SK-N-MC (cell line): Measurements from ENCODE around the gene MRS2.

Source experiments
- DNase-seq: peaks from one replicate; pipeline ENCODE4 v3.0.0-alpha.2; 2011; ENCODE audit warnings: low read depth, low spot score
- H3K27ac ChIP-seq: fragments of 200-600 bp; sonication (generic); 2 replicates; pipeline ENCODE4 v1.5.1; 2016; ENCODE audit warnings: mixed run types
- H3K36me3 ChIP-seq: fragments of 200-600 bp; sonication (generic); 2 replicates; pipeline ENCODE4 v1.6.1; 2017; ENCODE audit warnings: antibody characterized with exemption, low read length, mixed read lengths; ENCODE audit not compliant: insufficient read depth
- H3K4me3 ChIP-seq: fragments of 200-600 bp; sonication (generic); 2 replicates; pipeline ENCODE4 v1.5.1; 2016
- H3K9ac ChIP-seq: fragments of 200-600 bp; sonication (generic); 2 replicates; pipeline ENCODE4 v1.8.0; 2017; ENCODE audit warnings: mixed run types, mixed read lengths; ENCODE audit not compliant: insufficient read length
- H3K9me3 ChIP-seq: fragments of 200-600 bp; sonication (generic); 2 replicates; pipeline ENCODE4 v1.6.1; 2017; ENCODE audit warnings: low read depth, mild to moderate bottlenecking, antibody characterized with exemption, low read length, moderate library complexity, mixed read lengths
- EZH2 ChIP-seq: fragments of 200-600 bp; sonication (generic); IDR thresholded peaks from one replicate; pipeline ENCODE4 v1.6.1; 2017; ENCODE audit warnings: antibody characterized with exemption
- FOXP2 ChIP-seq: optimal IDR thresholded peaks from 2 replicates; pipeline ENCODE3; 2011; ENCODE audit warnings: mild to moderate bottlenecking, moderate library complexity; ENCODE audit not compliant: insufficient read depth; ENCODE audit errors: extremely low read length, control extremely low read depth
- POLR2AphosphoS5 ChIP-seq: IDR thresholded peaks from 2 replicates; pipeline ENCODE4 v1.6.1; 2012; ENCODE audit warnings: mild to moderate bottlenecking, low read depth, low read length, borderline replicate concordance

The MRS2 gene

DNA sequence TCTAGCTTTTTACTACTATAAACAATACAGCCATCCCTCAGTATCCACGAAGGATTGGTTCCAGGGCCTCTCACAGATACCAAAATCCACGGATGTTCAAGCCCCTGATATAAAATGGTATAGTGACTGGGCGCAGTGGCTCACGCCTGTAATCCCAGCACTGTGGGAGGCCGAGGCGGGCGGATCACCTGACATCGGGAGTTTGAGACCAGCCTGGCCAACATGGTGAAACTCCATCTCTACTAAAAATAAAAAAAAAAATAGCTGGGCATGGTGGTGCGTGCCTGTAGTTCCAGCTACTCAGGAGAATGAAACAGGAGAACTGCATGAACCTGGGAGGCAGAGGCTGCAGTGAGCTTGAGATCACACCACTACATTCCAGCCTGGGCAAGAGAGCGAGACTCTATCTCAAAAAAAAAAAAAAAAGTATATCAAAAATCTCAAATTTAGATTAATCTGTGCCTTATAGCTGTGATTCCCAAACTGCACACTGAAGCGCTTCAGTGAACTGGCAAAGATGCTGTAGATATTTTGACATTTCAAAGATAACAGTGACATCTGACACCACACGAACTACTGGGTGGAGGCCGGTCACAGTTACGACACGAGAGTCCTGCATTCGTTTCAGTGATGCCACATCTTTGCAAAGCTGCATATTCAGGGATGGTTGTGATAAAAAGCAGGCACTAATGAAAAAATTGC, 38.3 kb downstream of the MRS2 start:
- H3K4me3 ChIP-seq = no peak overlapping the region
- H3K27ac ChIP-seq = no peak overlapping the region
- H3K36me3 ChIP-seq = no peaks in the 10 kb centered on the region
- TF ChIP-seq POLR2AphosphoS5 (no peak), FOXP2 (no peak), EZH2 (no peak)
- DNase-seq = no peak
- H3K9me3 ChIP-seq = no peaks in the 10 kb centered on the region
- H3K9ac ChIP-seq = no peak overlapping the region

DNA sequence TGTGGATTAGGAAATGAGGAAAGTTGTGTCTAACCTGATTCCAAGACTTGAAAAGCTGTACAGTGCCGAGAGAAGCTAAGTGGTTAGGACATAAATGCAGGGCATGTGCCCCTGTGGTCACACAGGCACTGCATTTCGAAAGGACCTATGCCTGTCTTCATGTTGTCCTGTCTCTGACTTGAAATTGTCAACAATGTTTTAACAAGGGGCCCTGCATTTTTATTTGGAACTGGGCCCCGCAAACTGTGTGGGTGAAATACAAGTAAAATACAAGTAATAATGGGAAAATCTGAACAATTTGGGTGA, 38.8 kb downstream of the MRS2 start:
- no peak for DNase-seq
- Histone ChIP-seq H3K4me3 (no peak overlapping the region), H3K36me3 (no peaks in the 10 kb centered on the region), H3K9me3 (no peaks in the 10 kb centered on the region), H3K27ac (no peak overlapping the region), H3K9ac (no peak overlapping the region)
- no peak for TF ChIP-seq POLR2AphosphoS5
- no peak for TF ChIP-seq FOXP2
- TF ChIP-seq EZH2 = no peak

DNA sequence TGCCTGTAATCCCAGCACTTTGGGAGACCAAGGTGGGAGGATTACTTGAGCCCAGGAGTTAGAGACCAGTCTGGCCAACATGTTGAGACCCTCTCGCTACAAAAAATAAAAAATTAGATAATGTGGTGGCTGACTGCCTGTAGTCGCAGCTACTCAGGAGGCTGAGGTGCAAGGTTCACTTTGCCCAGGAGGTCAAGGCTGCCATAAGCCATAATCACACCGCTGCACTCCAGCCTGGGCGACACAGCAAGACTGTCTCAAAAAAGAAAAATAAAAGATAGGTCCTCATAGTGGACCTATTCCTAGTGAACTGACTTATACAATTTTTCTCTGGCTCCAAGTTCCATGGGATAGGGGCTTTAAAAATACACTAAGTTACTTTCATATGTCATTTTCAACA, 41.9 kb downstream of the MRS2 start:
- DNase-seq = no peak
- no peak overlapping the region for H3K9ac ChIP-seq
- no peak for TF ChIP-seq EZH2
- TF ChIP-seq FOXP2 = no peak
- TF ChIP-seq POLR2AphosphoS5 = no peak
- H3K4me3 ChIP-seq = no peak overlapping the region
- H3K27ac ChIP-seq = no peak overlapping the region
- no peaks in the 10 kb centered on the region for H3K9me3 ChIP-seq
- no peaks in the 10 kb centered on the region for H3K36me3 ChIP-seq

DNA sequence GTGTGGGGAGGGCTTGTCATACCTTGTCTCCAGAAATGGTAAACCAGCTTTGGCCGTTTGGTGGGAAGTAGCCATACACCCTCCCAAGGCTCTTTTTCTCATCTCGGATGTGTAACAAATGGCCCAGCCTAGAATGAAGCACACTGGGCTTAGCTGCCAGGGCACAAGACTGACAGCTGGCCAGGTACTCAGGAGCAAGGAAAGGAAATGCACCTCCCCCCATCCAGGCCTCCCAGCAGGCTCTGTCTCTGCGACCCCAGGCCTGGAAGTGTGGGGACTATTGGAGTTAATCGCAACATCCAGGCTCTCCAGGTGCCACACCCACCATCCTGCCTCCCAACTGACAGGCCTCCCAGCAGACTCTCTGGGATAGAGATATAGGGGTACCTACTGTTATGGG, 43.0 kb downstream of the MRS2 start:
- no peaks in the 10 kb centered on the region for H3K36me3 ChIP-seq
- no peak for DNase-seq
- H3K9me3 ChIP-seq = no peaks in the 10 kb centered on the region
- H3K9ac ChIP-seq = no peak overlapping the region
- no peak overlapping the region for H3K4me3 ChIP-seq
- TF ChIP-seq FOXP2 = no peak
- H3K27ac ChIP-seq = no peak overlapping the region

DNA sequence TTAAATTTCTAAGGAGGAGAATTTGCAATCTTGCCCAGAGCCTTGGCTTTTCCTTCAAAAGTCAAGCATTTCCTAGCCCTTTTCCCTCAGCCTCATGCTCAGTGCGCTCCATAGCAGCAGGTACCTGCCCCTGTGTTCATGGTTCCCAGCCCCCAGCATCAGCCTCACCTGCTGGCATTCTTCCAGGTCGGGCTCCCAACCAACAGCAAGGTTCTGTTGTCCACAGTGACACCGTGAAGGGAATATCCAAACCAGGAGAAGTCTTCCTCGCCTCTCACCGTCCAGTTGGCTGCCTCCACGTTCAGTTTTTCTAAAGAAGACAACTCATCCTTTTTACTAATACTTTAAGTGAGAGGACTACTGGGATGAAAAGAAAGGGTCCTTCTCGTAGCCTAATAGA, 43.9 kb downstream of the MRS2 start:
- TF ChIP-seq FOXP2 (no peak), EZH2 (no peak), POLR2AphosphoS5 (no peak)
- H3K9me3 ChIP-seq = no peaks in the 10 kb centered on the region
- H3K4me3 ChIP-seq = no peak overlapping the region
- no peak overlapping the region for H3K27ac ChIP-seq
- no peaks in the 10 kb centered on the region for H3K36me3 ChIP-seq
- H3K9ac ChIP-seq = no peak overlapping the region
- DNase-seq = no peak

DNA sequence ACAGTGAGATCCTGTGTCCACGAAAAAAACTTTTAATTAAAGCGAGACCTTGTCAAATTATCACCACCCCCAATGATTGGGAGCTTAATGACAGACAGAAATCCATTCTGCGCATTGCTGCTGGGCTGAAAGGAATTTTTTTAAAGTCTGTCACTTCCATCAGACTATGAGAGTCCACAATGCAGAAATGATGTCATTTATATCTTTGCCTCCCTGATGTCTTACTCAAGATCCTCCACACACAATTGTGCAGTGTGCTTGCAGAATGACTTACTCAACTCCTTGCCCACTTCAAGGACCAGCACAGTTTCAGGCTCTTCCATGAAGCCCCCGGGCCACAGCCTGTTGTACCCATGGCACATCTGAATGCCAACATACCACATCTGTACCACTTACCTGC, 45.7 kb downstream of the MRS2 start:
- Histone ChIP-seq H3K9ac (no peak overlapping the region), H3K27ac (no peak overlapping the region), H3K36me3 (no peaks in the 10 kb centered on the region), H3K9me3 (no peaks in the 10 kb centered on the region), H3K4me3 (no peak overlapping the region)
- TF ChIP-seq POLR2AphosphoS5 = no peak
- no peak for TF ChIP-seq FOXP2
- TF ChIP-seq EZH2 = no peak
- no peak for DNase-seq

DNA sequence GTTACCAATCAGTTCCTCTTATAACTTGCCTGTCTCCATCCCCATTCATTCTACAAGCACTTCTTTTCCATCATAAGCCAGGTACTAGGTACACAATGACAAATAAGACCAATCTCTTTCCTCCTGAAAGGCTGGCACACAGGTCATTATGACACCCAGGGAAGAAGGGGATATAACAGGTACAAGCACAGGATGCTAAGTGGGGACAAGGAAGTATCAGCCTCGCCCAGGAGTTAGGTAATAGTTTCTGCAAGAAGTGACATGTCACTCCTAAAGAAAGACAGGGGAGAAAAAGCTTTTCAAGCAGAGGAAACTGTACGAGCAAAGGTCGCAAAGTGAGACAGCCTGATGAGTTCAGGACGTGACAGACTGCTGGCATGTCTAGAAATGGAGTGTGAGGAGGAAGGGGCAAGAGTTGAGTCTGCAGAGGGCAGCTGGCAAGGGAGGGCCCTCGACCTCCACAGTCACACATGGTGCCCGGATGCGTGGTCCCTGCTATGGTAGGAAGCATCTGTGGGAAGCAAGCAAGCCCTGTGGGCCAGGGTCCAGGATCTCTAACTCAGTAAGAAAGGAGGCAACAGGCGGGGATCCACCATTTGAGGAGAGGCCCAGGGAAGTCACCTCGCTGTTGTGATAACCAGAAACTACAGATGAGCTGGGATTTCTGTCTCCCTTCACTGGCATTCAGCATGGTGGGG, 46.2 kb downstream of the MRS2 start:
- no peaks in the 10 kb centered on the region for H3K9me3 ChIP-seq
- H3K27ac ChIP-seq = no peak overlapping the region
- DNase-seq = no peak
- H3K36me3 ChIP-seq = no peaks in the 10 kb centered on the region
- no peak overlapping the region for H3K4me3 ChIP-seq
- TF ChIP-seq FOXP2 (no peak), POLR2AphosphoS5 (no peak), EZH2 (no peak)
- no peak overlapping the region for H3K9ac ChIP-seq

DNA sequence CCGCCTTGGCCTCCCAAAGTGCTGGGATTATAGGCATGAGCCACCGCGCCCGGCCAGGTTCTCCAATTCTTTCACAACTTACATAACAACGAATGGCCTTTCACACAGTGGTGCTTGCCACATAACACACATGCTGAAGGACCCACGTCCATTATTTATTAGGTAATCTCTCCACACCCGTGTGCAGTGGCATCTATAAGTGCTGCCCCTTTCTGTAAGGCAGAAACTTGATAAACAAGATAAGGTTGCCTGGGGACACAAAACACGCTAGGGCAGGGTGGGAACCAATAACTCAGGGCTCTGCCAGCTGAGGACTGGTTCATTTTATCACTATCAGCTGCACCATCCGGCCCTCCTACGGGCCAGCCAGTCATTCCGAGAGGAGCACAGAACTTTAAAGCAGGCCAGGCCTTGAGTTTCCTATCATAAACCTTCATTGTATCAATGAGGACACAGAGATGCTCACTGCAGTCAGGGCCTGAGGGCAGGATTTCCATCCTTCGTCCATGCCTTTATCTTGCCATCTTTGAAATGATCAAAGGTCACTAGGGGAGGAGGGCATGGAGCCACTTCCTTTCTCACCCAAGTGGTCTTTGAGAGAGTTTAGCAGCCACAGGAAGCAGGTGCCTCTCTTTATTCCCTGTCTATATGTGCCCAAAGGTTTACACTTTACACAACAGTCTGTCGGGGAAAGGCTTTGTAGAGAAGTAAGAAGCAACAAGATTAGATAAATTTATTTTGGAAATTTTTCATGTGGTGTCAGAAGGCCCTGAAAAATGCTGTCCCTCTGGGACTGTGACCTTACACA, 49.0 kb downstream of the MRS2 start:
- TF ChIP-seq FOXP2 (no peak), EZH2 (no peak), POLR2AphosphoS5 (no peak)

More for the DNA sequence above, 49.0 kb downstream of the MRS2 start:
- Histone ChIP-seq H3K9ac (no peak overlapping the region), H3K36me3 (no peaks in the 10 kb centered on the region), H3K27ac (no peak overlapping the region), H3K9me3 (no peaks in the 10 kb centered on the region), H3K4me3 (no peak overlapping the region)
- no peak for DNase-seq
